ACC112 (cell line): ENCODE measurements around the gene KIF1C.
"Not testable (repeated sequence)": the region's sequence is repeated elsewhere in the genome, so short reads cannot be mapped to it uniquely, and the experiment has no call there.

ENCODE experiments used
- H2AFZ ChIP-seq: fragments of 200-600 bp; sonication (generic); one replicate; pipeline ENCODE4 v1.6.0; 2017; ENCODE audit warnings: antibody characterized with exemption, low read length; ENCODE audit not compliant: unreplicated experiment
- H3K27ac ChIP-seq: fragments of 200-600 bp; sonication (generic); 2 replicates; pipeline ENCODE4 v1.5.1; 2014; ENCODE audit warnings: low read depth, mild to moderate bottlenecking, antibody characterized with exemption, low read length, moderate library complexity
- H3K27me3 ChIP-seq: fragments of 200-600 bp; sonication (generic); 2 replicates; pipeline ENCODE4 v1.6.1; 2014; ENCODE audit warnings: mild to moderate bottlenecking, antibody characterized with exemption, low read length, moderate library complexity, mixed read lengths; ENCODE audit not compliant: insufficient read depth
- H3K36me3 ChIP-seq: fragments of 200-600 bp; sonication (generic); 2 replicates; pipeline ENCODE4 v1.6.1; 2016; ENCODE audit warnings: mild to moderate bottlenecking, antibody characterized with exemption, low read length, moderate library complexity, mixed read lengths; ENCODE audit not compliant: insufficient read depth
- H3K4me1 ChIP-seq: fragments of 200-600 bp; sonication (generic); one replicate; pipeline ENCODE4 v1.6.1; 2016; ENCODE audit warnings: low read length, mixed read lengths; ENCODE audit not compliant: insufficient read depth, unreplicated experiment, control insufficient read depth
- H3K4me3 ChIP-seq: fragments of 200-600 bp; sonication (generic); 2 replicates; pipeline ENCODE4 v1.5.1; 2014; ENCODE audit warnings: mild to moderate bottlenecking, low read depth, low read length
- H3K79me2 ChIP-seq: fragments of 200-600 bp; sonication (generic); one replicate; pipeline ENCODE4 v1.6.0; 2016; ENCODE audit warnings: low read length; ENCODE audit not compliant: control insufficient read depth, unreplicated experiment, insufficient read depth

The KIF1C gene

GRCh38 chr17:5003214-5003867 lies 5.6 kb downstream of the KIF1C start:
- no peak overlapping the region for H3K4me3 ChIP-seq
- H2AFZ ChIP-seq = no peak overlapping the region
- peaks cover 46% of the 10 kb centered on the region for H3K36me3 ChIP-seq
- peaks cover 33% of the 10 kb centered on the region for H3K79me2 ChIP-seq
- H3K4me1 ChIP-seq = peaks cover 15% of the 10 kb centered on the region
- H3K27ac ChIP-seq = no peak overlapping the region
- H3K27me3 ChIP-seq = no peaks in the 10 kb centered on the region

DNA sequence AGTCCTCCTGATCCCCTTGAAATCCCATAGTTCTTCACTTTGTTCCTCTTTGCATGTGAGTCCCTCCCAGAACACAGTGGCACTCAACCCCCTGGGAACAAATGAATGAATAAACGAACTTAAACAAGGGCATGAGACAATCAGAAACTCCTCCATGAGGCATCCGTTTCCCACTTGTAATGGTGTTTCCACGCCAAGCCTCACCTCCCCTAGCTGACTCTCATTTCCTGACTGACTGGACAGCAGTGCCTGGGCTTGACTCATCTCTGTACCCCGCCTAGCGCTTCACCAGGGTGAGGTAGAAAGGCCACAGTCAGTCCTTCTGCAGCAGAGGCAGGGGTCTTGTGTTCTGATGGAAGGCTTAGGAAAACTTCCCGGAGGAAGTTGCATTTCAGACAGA lies 14.2 kb downstream of the KIF1C start:
- H3K36me3 ChIP-seq = peaks cover 31% of the 10 kb centered on the region; the same call in 1 of the 2 replicates
- peak overlapping the region; percentile 16; the same call in 1 of the 2 replicates for H3K4me3 ChIP-seq
- H3K79me2 ChIP-seq = no peaks in the 10 kb centered on the region
- H3K4me1 ChIP-seq = peaks cover 11% of the 10 kb centered on the region
- H3K27me3 ChIP-seq = no peaks in the 10 kb centered on the region
- H3K27ac ChIP-seq = peak overlapping the region; percentile 63
- H2AFZ ChIP-seq = no peak overlapping the region

DNA sequence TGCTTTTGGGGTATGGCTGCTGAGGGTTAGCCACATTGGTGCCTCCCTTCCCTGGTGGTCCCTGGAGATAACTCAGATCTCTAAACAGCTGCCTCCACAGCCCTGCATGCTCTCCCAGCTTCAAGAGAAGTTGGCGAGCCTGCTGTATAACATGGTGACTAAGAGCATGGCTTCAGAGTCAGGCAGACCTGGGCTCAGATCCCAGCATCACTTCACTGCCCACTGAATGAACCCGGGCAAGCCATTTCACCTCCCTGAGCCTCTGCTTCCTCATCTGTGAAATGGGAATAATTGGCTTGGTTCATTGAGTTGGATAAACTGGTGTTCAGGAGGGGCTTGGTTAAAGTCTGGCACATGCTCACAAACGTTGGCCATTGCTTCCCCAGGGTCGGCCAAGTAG lies 16.6 kb downstream of the KIF1C start:
- Histone ChIP-seq H3K27me3 (no peaks in the 10 kb centered on the region), H2AFZ (no peak overlapping the region), H3K79me2 (no peaks in the 10 kb centered on the region), H3K27ac (no peak overlapping the region), H3K4me1 (peaks cover 11% of the 10 kb centered on the region), H3K36me3 (peaks cover 23% of the 10 kb centered on the region), H3K4me3 (no peak overlapping the region)

- Histone ChIP-seq H3K4me1 (no peaks in the 10 kb centered on the region), H2AFZ (no peak overlapping the region), H3K36me3 (peaks cover 9% of the 10 kb centered on the region), H3K79me2 (no peaks in the 10 kb centered on the region), H3K27ac (no peak overlapping the region), H3K4me3 (no peak overlapping the region), H3K27me3 (no peaks in the 10 kb centered on the region)
These were observed 21.8 kb downstream of the KIF1C start for GRCh38 chr17:5019475-5019956.

- Histone ChIP-seq H3K27ac (no peak overlapping the region), H3K27me3 (no peaks in the 10 kb centered on the region), H3K4me3 (no peak overlapping the region), H3K79me2 (no peaks in the 10 kb centered on the region), H2AFZ (no peak overlapping the region), H3K36me3 (peaks cover 6% of the 10 kb centered on the region), H3K4me1 (no peaks in the 10 kb centered on the region)
These were observed 22.8 kb downstream of the KIF1C start for GRCh38 chr17:5020502-5021023.

DNA sequence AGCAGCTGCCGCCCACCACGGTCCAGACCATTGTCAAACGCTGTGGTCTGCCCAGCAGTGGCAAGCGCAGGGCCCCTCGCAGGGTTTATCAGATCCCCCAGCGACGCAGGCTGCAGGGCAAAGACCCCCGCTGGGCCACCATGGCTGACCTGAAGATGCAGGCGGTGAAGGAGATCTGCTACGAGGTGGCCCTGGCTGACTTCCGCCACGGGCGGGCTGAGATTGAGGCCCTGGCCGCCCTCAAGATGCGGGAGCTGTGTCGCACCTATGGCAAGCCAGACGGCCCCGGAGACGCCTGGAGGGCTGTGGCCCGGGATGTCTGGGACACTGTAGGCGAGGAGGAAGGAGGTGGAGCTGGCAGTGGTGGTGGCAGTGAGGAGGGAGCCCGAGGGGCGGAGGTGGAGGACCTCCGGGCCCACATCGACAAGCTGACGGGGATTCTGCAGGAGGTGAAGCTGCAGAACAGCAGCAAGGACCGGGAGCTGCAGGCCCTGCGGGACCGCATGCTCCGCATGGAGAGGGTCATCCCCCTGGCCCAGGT lies 24.5 kb downstream of the KIF1C start:
- H3K4me3 ChIP-seq = no peak overlapping the region
- H3K36me3 ChIP-seq = peaks cover 6% of the 10 kb centered on the region
- no peaks in the 10 kb centered on the region for H3K27me3 ChIP-seq
- no peak overlapping the region for H2AFZ ChIP-seq
- no peaks in the 10 kb centered on the region for H3K4me1 ChIP-seq
- no peak overlapping the region for H3K27ac ChIP-seq
- H3K79me2 ChIP-seq = no peaks in the 10 kb centered on the region

DNA sequence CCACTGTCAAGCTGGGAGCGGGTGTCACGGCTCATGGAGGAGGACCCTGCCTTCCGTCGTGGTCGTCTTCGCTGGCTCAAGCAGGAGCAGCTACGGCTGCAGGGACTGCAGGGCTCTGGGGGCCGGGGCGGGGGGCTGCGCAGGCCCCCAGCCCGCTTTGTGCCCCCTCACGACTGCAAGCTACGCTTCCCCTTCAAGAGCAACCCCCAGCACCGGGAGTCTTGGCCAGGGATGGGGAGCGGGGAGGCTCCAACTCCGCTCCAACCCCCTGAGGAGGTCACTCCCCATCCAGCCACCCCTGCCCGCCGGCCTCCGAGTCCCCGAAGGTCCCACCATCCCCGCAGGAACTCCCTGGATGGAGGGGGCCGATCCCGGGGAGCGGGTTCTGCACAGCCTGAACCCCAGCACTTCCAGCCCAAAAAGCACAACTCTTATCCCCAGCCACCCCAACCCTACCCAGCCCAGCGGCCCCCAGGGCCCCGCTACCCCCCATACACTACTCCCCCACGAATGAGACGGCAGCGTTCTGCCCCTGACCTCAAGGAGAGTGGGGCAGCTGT lies 25.9 kb downstream of the KIF1C start:
- H3K27ac ChIP-seq = no peak overlapping the region
- H2AFZ ChIP-seq = no peak overlapping the region
- H3K27me3 ChIP-seq = no peaks in the 10 kb centered on the region
- H3K36me3 ChIP-seq = peaks cover 6% of the 10 kb centered on the region
- H3K4me1 ChIP-seq = no peaks in the 10 kb centered on the region
- H3K79me2 ChIP-seq = no peaks in the 10 kb centered on the region
- no peak overlapping the region for H3K4me3 ChIP-seq

- no peaks in the 10 kb centered on the region for H3K36me3 ChIP-seq
- H3K27me3 ChIP-seq = no peaks in the 10 kb centered on the region
- no peaks in the 10 kb centered on the region for H3K4me1 ChIP-seq
- H3K79me2 ChIP-seq = no peaks in the 10 kb centered on the region
- H3K4me3 ChIP-seq = no peak overlapping the region
- no peak overlapping the region for H3K27ac ChIP-seq
- no peak overlapping the region for H2AFZ ChIP-seq
These were observed 26.9 kb downstream of the KIF1C start for GRCh38 chr17:5024604-5025003.

GRCh38 chr17:5027299-5027698 lies 29.5 kb downstream of the KIF1C start:
- Histone ChIP-seq H3K4me1 (no peaks in the 10 kb centered on the region), H3K36me3 (no peaks in the 10 kb centered on the region)

GRCh38 chr17:5027916-5028315 lies 30.2 kb downstream of the KIF1C start:
- Histone ChIP-seq H3K79me2 (no peaks in the 10 kb centered on the region), H3K4me3 (no peak overlapping the region), H3K4me1 (no peaks in the 10 kb centered on the region)

More at GRCh38 chr17:5027299-5027698, 29.5 kb downstream of the KIF1C start:
- H3K27me3 ChIP-seq = no peaks in the 10 kb centered on the region
- H3K27ac ChIP-seq = no peak overlapping the region
- H3K79me2 ChIP-seq = no peaks in the 10 kb centered on the region
- no peak overlapping the region for H3K4me3 ChIP-seq
- no peak overlapping the region for H2AFZ ChIP-seq

GRCh38 chr17:5030168-5030567 lies 32.4 kb downstream of the KIF1C start:
- not testable (repeated sequence) for H3K27me3 ChIP-seq, H3K4me3 ChIP-seq, H2AFZ ChIP-seq, H3K4me1 ChIP-seq, H3K36me3 ChIP-seq, H3K79me2 ChIP-seq, H3K27ac ChIP-seq

More at GRCh38 chr17:5027916-5028315, 30.2 kb downstream of the KIF1C start:
- Histone ChIP-seq H3K36me3 (no peaks in the 10 kb centered on the region), H3K27me3 (no peaks in the 10 kb centered on the region), H2AFZ (no peak overlapping the region), H3K27ac (no peak overlapping the region)
